HepG2 (cell line): Measurements from ENCODE around the gene SLC8A2. TPM values are rescaled to one million over a fixed set of nuclear protein-coding genes. Genes with fewer than 3 reads are reported as not detected.

ENCODE experiments used
- AGO2 ChIP-seq: fragments of 200-400 bp; formaldehyde crosslinking; optimal IDR thresholded peaks from 2 replicates; pipeline ENCODE3; 2017; ENCODE audit warnings: mild to moderate bottlenecking, low read depth, low read length, moderate library complexity
- KDM4B ChIP-seq: sonication (generic); formaldehyde crosslinking; IDR thresholded peaks from 2 replicates; pipeline ENCODE4 v1.4.0; 2020; ENCODE audit warnings: missing genetic modification reagents
- MED8 ChIP-seq: sonication (generic); formaldehyde crosslinking; IDR thresholded peaks from 2 replicates; pipeline ENCODE4 v1.8.1; 2023; ENCODE audit warnings: mild to moderate bottlenecking, missing genetic modification reagents; ENCODE audit not compliant: insufficient replicate concordance
- RBAK ChIP-seq: sonication (generic); formaldehyde crosslinking; IDR thresholded peaks from 2 replicates; pipeline ENCODE4 v1.5.1; 2020; ENCODE audit warnings: mild to moderate bottlenecking, missing genetic modification reagents
- ZFP62 ChIP-seq: sonication (generic); formaldehyde crosslinking; IDR thresholded peaks from 2 replicates; pipeline ENCODE4 v1.4.0; 2020; ENCODE audit warnings: missing genetic modification reagents
- ZNF644 ChIP-seq: IDR thresholded peaks from 2 replicates; pipeline ENCODE4 v1.6.1; 2016; ENCODE audit warnings: low read depth
- polyA plus RNA-seq, 8 experiments: library from polyadenylated mRNA; depleted of rRNA in 3 of 8; stranded (reverse) in 7 of 8; unstranded in 1 of 8; fragments of >200 nt; fragmentation: Illumina TruSeq in 4 of 8; extraction: Trizol in 4 of 8; gene quantifications; 2 replicates each; pipeline versions ENCODE4 v1.2.1 to v1.2.3, GENCODE V29; 2011 to 2016; ENCODE audit warnings: low read depth in 4 of 8, missing spikeins in 1 of 8, mixed read lengths in 1 of 8; ENCODE audit not compliant: insufficient read depth in 1 of 8
- total RNA-seq, 5 experiments: library from RNA; depleted of rRNA; stranded (reverse); fragments of >200 nt; fragmentation: Illumina TruSeq; extraction: Trizol; gene quantifications; 2 replicates each; pipeline ENCODE4 v1.2.3, GENCODE V29; 2016; ENCODE audit warnings: low read depth in 1 of 5
- TF ChIP-seq, protein P1 (sequence below): sonication (generic); formaldehyde crosslinking; IDR thresholded peaks from 2 replicates; pipeline ENCODE4 v1.5.0; 2020; ENCODE audit warnings: missing genetic modification reagents
- TF ChIP-seq, protein P2 (sequence below): sonication (generic); formaldehyde crosslinking; IDR thresholded peaks from 2 replicates; pipeline ENCODE4 v1.9.0; 2022; ENCODE audit warnings: missing genetic modification reagents, mild to moderate bottlenecking, borderline replicate concordance
- TF ChIP-seq, protein P3 (sequence below): IDR thresholded peaks from 2 replicates; pipeline ENCODE4 v1.6.1; 2016
- TF ChIP-seq, protein P4 (sequence below): sonication (generic); formaldehyde crosslinking; IDR thresholded peaks from 2 replicates; pipeline ENCODE4 v1.4.0; 2020; ENCODE audit warnings: mild to moderate bottlenecking, missing genetic modification reagents
- TF ChIP-seq, protein P5 (sequence below): sonication (generic); formaldehyde crosslinking; conservative IDR thresholded peaks from 2 replicates; pipeline ENCODE4 v1.4.0; 2020; ENCODE audit warnings: mild to moderate bottlenecking, missing genetic modification reagents, moderate library complexity
- TF ChIP-seq, protein P6 (sequence below): sonication (generic); formaldehyde crosslinking; IDR thresholded peaks from 2 replicates; pipeline ENCODE4 v1.4.0; 2020; ENCODE audit warnings: missing genetic modification reagents

SLC8A2 gene
- total and polyA plus RNA-seq, 2 of the 13 experiments (the other 11 are each of a cell fraction or from before 2014, with no cell fraction given), result 0.02 TPM; not detected in 1

DNA sequence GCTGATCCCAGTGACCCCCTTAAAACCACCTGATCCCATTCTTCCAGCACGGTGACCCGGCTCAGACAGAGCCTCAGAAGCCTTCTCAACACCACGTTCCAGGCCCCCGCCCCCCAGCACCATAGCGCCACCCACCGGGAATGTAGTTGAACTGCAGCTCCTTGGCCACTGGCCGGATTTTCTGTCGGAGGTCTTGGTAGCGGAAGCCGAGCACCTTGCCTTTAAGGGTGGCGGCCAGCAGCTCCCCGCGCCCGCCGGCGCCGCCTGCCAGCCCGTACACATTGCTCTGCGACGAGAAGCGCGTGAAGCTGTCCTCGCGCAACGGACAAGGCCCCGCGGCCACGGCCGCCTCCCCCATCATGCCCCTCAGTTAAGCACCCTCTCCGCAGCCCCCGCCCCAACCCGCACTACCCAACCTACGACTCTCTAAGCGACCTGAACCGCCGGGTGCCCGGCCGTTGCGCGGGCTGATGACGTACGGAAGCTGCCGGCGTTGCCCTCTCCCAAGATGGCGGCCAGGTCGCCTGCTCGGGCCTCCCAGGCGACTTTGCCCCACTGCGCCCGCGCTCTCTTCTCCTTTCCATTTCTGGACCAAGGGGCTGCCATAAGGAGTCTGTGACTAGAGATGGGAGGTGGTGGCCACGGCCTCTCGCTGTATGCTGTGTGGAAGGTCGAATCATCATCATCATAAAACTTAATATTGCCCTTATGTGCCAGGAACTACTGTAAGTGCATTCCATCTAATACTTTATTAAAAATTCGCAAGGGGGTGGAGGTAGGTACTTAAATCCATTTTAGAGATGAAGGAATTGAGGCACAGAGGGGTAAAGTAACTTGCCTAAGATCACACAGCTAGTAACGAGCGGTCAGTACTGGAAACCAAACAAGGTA, 12.4 kb upstream of the SLC8A2 start, which contains the start of gene KPTN (continued):
- TF ChIP-seq, protein P1, sequence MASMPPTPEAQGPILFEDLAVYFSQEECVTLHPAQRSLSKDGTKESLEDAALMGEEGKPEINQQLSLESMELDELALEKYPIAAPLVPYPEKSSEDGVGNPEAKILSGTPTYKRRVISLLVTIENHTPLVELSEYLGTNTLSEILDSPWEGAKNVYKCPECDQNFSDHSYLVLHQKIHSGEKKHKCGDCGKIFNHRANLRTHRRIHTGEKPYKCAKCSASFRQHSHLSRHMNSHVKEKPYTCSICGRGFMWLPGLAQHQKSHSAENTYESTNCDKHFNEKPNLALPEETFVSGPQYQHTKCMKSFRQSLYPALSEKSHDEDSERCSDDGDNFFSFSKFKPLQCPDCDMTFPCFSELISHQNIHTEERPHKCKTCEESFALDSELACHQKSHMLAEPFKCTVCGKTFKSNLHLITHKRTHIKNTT, result no peak
- TF ChIP-seq MED8 (CRISPR knock-in tag) (no peak), AGO2 (peak; percentile 84), ZFP62 (no peak; the same call in 1 of the 2 replicates), KDM4B (CRISPR knock-in tag) (no peak), ZNF644 (CRISPR knock-in tag) (no peak), RBAK (CRISPR knock-in tag) (no peak)
- TF ChIP-seq, protein P2, sequence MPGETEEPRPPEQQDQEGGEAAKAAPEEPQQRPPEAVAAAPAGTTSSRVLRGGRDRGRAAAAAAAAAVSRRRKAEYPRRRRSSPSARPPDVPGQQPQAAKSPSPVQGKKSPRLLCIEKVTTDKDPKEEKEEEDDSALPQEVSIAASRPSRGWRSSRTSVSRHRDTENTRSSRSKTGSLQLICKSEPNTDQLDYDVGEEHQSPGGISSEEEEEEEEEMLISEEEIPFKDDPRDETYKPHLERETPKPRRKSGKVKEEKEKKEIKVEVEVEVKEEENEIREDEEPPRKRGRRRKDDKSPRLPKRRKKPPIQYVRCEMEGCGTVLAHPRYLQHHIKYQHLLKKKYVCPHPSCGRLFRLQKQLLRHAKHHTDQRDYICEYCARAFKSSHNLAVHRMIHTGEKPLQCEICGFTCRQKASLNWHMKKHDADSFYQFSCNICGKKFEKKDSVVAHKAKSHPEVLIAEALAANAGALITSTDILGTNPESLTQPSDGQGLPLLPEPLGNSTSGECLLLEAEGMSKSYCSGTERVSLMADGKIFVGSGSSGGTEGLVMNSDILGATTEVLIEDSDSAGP, result peak; percentile 90; the same call in 1 of the 2 replicates
- TF ChIP-seq, protein P3, sequence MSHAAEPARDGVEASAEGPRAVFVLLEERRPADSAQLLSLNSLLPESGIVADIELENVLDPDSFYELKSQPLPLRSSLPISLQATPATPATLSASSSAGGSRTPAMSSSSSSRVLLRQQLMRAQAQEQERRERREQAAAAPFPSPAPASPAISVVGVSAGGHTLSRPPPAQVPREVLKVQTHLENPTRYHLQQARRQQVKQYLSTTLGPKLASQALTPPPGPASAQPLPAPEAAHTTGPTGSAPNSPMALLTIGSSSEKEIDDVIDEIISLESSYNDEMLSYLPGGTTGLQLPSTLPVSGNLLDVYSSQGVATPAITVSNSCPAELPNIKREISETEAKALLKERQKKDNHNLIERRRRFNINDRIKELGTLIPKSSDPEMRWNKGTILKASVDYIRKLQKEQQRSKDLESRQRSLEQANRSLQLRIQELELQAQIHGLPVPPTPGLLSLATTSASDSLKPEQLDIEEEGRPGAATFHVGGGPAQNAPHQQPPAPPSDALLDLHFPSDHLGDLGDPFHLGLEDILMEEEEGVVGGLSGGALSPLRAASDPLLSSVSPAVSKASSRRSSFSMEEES (CRISPR knock-in tag), result peak; percentile 49; the same call in 1 of the 2 replicates
- TF ChIP-seq, protein P4, sequence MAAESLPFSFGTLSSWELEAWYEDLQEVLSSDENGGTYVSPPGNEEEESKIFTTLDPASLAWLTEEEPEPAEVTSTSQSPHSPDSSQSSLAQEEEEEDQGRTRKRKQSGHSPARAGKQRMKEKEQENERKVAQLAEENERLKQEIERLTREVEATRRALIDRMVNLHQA (CRISPR knock-in tag), result no peak
- TF ChIP-seq, protein P5, sequence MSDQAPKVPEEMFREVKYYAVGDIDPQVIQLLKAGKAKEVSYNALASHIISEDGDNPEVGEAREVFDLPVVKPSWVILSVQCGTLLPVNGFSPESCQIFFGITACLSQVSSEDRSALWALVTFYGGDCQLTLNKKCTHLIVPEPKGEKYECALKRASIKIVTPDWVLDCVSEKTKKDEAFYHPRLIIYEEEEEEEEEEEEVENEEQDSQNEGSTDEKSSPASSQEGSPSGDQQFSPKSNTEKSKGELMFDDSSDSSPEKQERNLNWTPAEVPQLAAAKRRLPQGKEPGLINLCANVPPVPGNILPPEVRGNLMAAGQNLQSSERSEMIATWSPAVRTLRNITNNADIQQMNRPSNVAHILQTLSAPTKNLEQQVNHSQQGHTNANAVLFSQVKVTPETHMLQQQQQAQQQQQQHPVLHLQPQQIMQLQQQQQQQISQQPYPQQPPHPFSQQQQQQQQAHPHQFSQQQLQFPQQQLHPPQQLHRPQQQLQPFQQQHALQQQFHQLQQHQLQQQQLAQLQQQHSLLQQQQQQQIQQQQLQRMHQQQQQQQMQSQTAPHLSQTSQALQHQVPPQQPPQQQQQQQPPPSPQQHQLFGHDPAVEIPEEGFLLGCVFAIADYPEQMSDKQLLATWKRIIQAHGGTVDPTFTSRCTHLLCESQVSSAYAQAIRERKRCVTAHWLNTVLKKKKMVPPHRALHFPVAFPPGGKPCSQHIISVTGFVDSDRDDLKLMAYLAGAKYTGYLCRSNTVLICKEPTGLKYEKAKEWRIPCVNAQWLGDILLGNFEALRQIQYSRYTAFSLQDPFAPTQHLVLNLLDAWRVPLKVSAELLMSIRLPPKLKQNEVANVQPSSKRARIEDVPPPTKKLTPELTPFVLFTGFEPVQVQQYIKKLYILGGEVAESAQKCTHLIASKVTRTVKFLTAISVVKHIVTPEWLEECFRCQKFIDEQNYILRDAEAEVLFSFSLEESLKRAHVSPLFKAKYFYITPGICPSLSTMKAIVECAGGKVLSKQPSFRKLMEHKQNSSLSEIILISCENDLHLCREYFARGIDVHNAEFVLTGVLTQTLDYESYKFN (CRISPR knock-in tag), result no peak; the same call in 1 of the 2 replicates
- TF ChIP-seq, protein P6, sequence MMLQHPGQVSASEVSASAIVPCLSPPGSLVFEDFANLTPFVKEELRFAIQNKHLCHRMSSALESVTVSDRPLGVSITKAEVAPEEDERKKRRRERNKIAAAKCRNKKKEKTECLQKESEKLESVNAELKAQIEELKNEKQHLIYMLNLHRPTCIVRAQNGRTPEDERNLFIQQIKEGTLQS (CRISPR knock-in tag), result 0 out of 2 replicates have a peak, but pooled peaks have one; percentile 19
